GM19035 (cell line): ENCODE data around the gene PLEKHA1.

ENCODE experiments used
- ATAC-seq: cut with Tn5 transposase; IDR thresholded peaks from one replicate; pipeline ENCODE4 v1.9.1; 2021; ENCODE audit not compliant: unreplicated experiment

The PLEKHA1 gene

DNA sequence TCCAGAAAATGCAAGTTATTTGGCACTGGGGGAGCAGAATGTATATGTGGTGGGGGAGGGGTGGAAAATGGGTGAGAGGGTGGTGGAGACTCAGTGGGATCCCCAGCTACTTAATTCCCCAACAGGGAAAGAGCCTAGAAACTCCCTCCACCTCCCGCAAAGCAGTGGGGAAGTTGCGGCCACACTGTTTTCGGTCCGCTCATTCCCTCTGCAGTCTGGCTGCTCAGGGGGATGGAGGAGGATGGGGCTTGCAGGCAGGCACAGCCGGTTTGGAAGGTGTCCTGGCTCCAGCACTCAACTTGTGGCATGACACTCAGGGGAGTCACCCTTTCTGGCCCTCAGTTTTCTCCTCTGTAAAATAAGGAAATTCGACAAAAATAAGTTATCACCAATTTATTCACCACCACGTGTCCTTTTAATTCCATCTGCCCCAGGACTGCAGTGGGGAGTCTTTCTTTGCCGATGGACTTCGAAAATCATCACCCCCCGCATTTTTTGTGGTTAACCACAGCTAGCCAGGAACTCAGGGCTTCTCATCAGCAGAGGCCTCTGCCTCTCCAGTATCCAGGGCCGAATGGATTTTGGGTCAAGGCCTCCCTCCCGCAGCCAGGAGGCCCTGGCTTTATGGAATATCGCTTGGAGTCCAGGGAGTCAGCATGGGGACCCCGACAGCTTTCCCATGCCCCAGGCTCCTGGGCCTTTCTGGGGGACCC lies 85.2 kb downstream of the PLEKHA1 start:
- ATAC-seq: no peak

DNA sequence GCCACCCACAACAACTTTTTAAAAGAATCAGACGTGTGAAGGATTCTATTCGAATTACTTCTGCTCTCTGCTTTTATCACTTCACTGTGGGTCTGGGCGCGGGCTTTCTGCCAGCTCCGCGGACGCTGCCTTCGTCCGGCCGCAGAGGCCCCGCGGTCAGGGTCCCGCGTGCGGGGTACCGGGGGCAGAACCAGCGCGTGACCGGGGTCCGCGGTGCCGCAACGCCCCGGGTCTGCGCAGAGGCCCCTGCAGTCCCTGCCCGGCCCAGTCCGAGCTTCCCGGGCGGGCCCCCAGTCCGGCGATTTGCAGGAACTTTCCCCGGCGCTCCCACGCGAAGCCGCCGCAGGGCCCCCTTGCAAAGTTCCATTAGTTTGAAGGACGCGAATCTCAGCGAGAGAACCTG lies 86.4 kb downstream of the PLEKHA1 start:
- ATAC-seq: no peak

DNA sequence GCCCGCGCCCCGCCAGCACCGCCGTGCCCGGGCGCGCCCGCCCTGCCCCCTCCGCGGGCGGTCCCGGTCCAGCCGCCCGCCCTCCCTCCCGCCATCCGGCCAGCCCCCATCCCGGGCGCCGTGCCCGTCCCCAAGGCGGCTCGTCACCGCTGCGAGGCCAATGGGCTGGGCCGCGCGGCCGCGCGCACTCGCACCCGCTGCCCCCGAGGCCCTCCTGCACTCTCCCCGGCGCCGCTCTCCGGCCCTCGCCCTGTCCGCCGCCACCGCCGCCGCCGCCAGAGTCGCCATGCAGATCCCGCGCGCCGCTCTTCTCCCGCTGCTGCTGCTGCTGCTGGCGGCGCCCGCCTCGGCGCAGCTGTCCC lies 86.8 kb downstream of the PLEKHA1 start, which contains the start of gene HTRA1:
Gene HTRA1, plus strand, starts transcription at position 187 of the 362 bp plus-strand sequence. Its CDS starts 100 bp downstream, at position 287.
- no peak for ATAC-seq

DNA sequence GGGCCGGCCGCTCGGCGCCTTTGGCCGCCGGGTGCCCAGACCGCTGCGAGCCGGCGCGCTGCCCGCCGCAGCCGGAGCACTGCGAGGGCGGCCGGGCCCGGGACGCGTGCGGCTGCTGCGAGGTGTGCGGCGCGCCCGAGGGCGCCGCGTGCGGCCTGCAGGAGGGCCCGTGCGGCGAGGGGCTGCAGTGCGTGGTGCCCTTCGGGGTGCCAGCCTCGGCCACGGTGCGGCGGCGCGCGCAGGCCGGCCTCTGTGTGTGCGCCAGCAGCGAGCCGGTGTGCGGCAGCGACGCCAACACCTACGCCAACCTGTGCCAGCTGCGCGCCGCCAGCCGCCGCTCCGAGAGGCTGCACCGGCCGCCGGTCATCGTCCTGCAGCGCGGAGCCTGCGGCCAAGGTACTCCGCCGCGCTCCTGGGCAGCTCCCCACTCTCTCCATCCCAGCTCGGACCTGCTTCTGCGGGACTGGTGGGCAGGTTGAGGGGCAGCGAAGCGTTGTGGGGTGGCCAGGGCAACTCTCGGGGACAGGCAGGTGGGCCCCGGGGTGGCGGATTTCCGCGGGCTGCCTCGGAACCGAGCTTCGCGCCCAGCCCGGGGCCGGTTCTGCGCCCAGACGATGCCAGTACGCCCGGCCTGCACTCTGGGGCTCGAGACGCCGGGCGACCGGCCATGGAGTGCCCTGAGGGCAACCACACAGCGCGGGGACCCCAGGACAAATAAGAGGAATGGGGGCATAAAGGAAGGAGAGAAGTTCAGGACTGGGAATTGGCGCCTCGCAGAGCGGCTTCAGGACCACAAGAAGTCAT lies 87.4 kb downstream of the PLEKHA1 start:
- no peak for ATAC-seq

DNA sequence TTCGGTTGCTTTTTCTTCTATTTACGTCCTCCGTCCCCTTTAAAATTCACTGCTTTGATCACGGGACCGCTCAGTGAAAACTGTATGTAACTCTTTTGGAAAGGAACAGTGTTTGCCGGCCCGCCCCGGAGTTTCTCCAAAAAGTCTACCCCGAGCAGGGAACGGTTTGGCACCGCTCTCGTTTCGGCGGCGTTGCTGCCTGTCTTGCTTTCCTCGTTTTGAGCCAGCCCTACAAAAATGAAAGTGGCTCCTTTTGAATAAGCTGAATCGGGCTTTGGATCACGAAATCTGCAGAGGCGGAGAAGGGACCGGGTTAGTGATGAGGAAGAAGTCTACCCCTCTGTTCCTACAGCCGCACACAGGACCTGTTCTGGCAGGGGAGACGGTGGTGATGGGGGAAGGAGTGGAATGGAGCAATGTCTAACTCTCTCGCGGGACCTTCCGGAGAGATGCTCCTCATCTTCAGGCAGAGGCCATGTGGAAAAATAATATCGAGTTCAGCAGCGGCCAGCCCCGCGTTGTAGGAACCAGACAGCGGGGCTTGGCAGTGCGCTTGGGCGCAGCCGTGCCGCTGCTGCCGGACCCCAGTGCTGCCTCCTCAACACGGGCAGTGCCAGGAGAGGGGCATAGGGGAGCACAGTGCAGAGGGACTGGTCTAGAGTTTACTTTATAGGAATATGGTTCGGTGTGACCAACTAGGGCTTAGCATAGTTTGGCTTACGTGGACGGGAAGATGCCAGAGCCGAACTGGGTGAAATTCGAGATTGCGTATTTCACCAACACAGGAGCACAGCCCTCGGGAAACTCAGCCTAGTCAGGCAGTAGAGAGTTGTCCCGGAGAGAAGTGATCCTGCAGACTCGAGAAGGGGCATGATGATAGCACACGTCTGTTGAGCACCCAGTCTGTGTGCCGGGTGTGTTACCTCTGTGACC lies 88.3 kb downstream of the PLEKHA1 start:
- no peak for ATAC-seq

DNA sequence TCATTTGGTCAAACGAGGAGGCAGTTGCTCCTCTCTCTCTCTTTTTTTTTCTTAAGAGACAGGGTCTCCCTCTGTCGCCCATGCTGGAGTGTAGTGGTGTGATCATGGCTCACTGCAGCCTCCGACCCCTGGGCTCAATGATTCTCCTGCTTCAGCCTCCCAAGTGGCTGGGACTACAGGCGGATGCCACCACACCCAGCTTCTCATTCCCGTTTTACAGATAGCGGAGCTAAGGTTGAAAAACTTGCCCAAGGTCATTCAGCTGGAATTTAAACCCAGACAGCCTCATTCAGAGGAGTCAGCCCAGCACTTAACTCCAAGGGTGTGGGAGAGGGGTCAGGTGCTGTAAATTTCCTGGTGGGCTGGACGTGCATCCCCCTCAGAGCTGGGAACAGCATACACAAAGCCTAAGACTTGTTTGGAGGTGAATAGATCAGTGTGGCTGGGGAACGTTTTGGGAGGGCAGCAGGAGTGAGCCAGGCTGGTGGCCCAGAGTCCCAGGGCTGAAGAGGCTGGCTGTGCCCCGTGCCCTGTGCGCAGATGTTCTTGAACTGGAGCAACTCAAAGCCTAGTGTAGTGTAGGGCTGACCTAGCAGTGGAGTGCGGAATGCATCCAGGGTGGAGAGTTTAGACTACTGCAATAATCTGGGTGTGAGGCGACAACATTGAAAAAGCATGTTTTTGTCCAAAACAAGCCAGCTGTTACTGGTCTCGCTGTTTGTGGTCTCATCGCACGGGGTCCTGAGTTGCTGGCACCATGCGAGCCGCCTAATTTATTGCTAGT lies 89.2 kb downstream of the PLEKHA1 start:
- ATAC-seq: no peak

DNA sequence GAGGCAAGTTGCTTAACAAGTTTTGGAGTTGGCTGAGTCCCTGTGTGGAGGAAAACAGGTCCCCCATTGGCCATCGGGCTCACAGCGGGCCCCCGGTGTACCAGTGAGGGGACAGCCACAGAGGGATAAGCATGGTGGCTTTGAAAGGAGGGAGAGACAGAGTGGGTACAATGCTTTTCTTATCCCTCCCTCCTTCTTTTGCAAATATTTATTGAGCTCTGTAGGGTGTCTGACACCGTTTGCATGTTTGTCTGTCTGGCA lies 89.7 kb downstream of the PLEKHA1 start:
- no peak for ATAC-seq

DNA sequence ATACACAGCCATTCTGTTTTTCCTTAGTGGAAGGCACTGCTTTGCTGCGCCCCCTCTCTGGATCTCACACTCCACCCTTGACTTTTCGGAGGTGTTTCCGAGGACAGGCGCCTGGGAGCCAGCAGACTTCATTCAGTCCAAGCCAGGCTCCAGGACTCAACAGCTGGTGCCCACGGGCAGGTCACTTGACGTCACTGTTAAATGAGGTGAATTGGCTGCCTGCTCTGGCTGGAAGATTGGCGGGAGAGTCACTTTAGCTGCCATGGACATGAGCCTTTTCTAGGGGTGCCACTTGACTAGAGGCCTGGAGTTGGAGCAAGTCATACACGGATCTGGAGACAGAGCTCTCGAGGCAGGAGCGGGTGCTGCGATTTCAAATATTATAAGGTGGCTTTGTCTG lies 90.1 kb downstream of the PLEKHA1 start:
- ATAC-seq: no peak

DNA sequence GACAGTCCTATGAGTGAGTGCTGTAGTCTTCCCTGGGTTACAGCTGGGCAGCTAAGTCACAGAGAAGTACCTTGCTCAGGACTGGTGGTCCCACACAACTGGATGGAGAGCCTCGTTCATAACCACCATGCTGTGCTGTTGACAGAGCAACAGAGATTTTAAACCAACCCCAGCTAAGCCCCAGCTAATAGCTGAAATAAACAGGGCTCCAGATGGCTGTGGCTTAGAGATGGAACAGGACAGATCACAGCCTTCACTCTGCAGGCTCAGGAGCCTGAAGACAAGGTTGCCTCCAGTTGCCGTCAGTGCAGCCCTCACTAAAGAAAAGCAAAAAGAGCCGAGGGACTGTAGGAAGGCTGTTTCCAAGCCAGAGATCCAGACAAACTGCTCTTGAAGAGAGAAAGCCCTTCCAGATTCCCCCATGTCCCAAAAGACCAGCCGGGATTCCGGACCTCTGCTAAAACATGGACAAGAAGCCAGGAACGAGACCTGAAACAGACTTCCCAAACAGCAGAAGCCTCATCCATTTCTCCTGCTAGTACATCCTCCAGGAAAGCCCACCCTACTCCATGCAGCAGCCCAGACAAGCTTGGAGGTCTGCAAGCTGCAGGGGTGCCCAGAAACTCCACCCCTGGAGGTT lies 91.0 kb downstream of the PLEKHA1 start:
- no peak for ATAC-seq

DNA sequence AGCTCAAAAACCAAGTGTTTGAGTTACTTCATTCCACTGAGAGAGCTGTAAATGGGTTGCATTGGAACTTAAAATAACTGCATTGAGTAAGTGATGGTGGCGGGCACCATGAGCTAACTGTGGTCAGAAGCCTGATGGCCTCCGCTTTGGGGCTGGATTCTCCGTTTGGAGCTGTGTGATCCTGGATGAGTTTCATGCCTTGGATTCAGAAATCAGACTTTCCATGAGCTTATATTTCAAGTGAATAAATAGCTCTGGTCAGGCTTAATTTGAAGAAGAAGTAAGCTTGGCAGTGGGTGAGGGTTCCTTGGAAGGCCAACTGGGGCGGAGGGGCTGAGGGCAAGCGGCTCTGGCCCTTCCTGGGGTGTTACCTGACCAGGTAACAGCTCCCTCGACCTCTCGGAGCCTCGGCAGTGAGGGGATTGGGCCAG lies 92.5 kb downstream of the PLEKHA1 start:
- no peak for ATAC-seq

DNA sequence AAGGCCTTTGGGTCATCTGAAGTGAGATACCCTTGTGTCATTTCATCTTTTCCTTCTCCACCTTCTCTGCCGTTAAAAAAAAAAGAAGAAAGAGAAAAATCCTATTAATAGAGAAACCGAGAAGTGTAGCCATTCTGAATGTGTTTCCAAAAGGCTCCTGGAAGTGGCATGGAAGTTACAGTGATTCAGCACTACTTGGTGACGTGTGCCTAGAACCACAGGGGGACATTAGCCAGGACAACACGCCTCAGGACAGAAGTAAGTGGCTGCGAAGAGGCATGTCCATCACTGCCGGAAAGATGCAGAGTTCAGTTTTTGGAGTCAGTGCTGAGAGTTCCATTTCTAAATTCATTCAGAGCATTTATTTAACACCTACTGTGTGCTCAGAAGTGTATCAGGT lies 93.2 kb downstream of the PLEKHA1 start:
- no peak for ATAC-seq

DNA sequence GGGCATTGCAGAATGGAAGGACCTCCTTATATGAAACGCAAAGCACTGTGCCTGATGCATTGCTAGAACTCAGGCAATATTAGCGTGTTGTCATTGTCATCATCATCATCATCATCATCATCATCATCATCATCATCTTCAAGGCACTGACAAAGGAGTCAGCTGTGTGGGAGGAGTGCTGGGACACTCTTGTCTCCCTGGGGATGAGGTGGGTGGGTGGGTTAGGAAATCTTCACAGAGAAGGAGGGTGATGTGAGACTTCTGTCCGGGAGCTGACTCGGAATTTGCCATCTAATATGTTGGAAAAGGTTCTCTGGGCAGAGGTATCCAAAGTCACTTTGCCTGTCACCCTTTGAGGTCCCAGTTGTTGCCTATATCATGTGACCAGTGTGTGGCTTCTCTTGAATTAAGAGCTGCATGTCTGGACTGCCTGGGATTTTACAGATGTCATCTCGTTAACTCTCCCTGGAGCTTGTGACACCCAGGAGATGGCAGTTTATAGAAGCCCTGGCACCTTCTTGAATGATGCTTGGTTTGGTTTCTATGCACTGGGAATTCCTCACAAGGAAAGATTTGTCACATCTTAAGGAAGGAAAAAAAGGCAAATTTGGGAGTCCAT lies 93.9 kb downstream of the PLEKHA1 start:
- ATAC-seq: no peak

DNA sequence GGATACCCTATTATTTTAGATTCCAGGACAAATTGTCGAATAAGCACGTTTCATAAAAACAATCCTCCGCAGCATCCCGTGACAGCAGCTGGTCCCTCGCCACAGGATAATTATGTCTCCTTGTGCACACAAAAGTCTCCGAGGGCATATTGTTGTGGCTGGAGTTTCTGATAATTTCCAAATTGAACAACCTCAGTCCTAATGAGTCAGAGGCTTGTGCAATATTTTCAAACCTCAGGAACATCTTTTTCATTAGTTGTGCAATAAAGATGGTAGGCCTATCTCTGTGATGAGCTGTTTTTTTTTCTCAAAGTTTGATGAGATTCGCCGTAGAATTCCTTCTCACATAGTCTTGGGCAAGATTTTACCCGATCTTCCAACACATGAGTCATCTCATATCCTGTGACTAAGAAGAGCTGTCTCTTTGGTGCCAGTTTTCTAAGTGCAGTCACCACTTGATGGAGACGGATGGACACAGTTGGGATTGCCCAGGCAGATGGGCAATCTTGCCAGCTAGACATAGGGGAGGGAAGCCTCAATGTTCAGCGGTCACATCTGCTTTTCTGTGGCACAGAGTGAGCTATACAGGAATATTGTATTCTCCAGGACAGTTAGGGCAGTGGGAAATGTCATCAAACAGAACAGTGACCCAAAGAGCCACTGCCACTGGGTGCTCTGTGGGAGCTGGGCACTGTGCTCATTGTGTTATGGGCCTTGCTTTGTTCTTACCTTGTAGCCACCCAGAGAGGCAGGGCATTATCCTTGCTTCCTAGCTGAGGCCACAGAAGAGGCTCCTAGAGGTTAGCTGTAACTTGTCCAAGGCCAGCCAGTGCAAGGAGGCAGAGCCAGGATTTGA lies 94.6 kb downstream of the PLEKHA1 start:
- no peak for ATAC-seq

DNA sequence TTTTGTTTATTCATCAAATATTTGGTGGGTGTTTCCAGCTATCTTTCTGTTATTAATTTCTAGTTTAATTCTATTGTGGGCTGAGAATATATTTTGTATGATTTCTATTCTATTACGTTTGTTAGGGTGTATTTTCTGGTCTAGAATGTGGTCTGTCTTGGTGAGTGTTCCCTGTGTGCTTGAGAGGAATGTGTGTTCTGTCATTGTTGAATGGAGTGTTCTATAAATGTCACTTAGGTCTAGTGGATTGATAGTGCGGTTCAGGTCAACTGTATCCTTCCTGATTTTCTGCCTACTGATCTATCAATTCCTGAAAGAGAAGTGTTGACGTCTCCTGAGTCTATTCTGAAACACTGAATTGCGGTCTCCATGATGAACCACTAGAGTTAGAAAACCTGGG lies 95.3 kb downstream of the PLEKHA1 start:
- no peak for ATAC-seq

DNA sequence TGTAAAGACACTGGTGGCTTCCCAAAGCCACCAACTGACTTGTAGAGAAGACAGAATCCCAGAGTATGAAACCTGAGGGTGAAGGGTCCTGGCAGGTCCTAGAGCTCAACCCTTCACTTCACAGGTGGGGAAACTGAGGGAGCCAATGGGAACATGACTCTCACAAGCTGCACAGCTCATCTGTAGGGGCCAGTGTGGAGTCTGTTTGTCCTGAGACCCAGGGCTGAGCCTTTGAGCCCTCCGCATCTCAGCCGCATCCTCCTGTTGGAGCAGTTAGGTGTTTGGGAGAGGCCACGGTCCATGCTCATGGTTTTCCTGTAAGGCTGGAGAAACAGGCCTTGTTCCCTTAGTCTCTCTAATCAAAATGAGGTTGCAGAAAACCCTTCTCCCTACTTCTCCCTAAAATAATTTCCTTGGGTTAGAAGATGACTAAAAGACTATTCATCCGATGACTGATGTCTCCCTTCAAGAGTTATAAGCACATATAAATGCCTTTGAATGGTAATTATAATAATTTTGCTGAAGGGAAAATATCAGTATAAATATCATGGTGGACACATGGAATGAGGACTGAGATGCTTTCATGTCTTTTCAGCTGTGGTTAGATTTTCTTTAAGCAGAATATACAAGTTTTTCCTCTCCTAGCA lies 97.1 kb downstream of the PLEKHA1 start:
- ATAC-seq: no peak

DNA sequence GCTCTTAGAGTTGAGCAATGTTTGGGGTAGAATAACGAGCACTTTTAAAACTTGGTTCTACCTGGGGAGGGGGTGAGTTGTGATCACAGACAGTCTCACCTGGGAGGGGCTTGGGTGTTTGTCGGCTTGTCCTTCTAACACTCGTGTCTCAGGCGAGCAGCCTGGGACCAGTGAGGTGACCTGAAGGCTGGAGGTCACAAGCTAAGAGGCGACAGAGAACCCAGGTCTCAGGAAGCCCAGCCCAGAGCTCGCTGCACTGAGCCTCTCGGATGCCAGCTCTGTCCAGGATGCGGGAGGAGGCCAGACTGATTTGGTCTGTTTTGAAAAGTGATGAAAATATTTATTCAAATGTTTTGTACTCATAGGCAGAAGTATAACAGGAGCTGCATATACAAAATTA lies 98.6 kb downstream of the PLEKHA1 start:
- ATAC-seq: no peak

DNA sequence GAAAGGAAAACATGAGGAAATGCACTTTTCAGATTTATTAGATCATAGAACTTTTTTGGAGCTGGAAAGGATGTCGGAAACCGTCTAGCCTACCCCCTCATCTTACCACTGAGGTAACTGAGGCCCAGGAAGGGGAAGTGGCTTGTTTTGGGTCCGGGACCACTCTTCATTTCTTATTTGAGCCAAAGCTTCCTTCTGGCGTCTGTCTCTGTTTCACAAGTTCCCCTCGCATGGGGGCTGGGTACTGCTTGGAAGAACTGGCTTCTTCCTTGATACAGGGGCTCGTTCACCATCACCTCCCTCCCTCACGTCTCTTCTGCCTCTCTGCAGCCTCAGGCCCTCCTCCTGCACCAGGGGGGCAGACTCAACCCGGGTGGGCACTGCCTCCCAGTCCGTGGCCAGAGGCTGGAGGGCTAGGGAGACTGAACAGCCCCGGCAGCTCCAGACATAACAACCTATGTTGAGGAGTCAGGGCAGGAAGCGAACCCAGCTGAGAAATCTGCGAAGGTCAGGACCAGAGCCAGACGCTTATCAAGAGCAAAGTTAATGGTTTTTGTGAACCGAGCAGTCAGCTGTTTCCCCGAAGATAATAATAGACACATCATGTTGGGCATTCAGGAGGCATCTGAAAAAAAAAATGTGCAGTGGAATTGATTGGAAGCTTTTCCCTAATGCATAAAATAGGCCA lies 99.8 kb downstream of the PLEKHA1 start:
- ATAC-seq: no peak

DNA sequence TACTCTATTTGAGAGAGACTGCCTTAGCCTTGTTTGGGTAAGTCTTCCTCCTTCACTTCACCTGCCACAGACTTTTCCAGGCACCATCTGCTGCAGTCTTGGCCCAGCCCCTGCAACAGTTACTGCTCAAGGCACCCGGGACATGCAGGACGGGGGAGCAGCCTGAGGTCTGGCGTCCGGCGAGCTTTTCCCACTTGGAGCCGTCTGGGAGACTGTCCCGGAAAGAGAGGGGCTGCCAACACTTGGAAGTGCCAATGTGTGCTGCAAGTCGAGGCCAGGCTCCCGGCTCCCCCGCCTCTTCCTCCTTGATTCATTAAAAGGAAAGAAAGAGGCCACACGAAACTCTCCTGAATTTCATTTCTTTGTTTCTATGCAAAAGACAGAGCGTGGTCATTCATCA lies 100.6 kb downstream of the PLEKHA1 start:
- no peak for ATAC-seq
